ENCODE measurements around the gene PEMT. TPM values are rescaled to one million over a fixed set of nuclear protein-coding genes. Genes with fewer than 3 reads are reported as not detected.

The PEMT gene
- total and polyA plus RNA-seq, 9 of the 15 experiments (the other 6 are each of a cell fraction or from before 2014, with no cell fraction given): 1.4 to 36.4 (median 13.6) TPM

DNA sequence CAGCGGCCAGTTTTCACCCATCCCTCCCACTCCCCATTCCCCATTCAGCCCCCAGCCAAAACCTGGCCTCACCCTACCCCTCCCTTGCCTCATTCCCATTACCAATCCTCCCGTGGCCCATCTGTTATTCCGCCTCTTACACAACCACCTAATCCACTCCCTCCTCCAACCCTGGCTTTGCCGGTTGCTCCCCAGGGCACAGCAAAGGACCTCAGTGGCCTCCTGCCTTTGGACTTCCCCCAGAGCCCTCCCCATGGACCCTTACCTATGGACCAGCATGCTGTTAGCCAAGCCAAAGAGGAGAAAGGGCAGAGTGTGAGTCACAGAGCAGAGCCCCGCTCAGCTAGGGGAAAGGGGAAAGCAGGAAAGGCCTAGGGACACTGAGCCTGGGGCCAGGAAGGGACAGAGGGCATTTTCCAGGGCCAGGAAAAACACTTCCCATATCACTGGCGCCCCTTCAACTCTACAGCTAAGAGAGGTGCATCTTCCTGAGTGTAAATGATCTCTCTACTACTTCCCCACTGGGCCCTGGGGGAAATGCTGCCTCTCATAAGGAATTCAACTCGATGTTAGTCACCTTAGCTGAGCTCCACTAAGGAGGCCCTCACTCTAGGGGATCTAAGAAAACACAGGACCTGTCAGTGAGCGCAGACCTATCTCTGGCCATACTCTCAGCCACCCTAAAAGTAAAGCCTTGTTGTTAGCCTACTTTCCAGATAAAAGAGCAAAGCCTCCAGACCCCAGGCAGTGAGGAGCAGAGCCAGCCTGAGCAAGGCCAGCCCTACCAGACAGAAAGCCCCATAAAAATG lies 10.6 kb downstream of the PEMT start:
- POLR2A ChIA-PET: interaction anchor here (0.6 to 1.4 kb wide), 2 partner anchors 9 to 444 kb away, joined by 3 to 6 read pairs; no protein-coding TSS in a partner anchor
- no peaks in the 10 kb centered on the region for H3K9me3 ChIP-seq (replicated peaks; ENCODE audit: control insufficient read depth, insufficient read depth, low read depth, low read length)
- H3K27me3 ChIP-seq (ENCODE audit: control insufficient read depth in 2 of 2, insufficient read depth in 2 of 2, low read length in 2 of 2): no peaks in the 10 kb centered on the region
- no peak overlapping the region for H2AFZ ChIP-seq (ENCODE audit: low read depth, low read length)
- H3K4me3 ChIP-seq: no peak overlapping the region
- ATAC-seq (no peak), DNase-seq (ENCODE audit: extremely low read depth in 1 of 4, low spot score in 3 of 4) (no peak), FAIRE-seq (no peak)
- H3K36me3 ChIP-seq (ENCODE audit: control insufficient read depth, insufficient read depth, low read length): peaks cover 3% of the 10 kb centered on the region; the same call in 1 of the 3 replicates
- peaks cover 0 to 9% of the 10 kb centered on the region in 2 experiments; a peak in 3 of 5 replicates for H3K4me1 ChIP-seq (replicated peaks in 1 of 2; ENCODE audit: control insufficient read depth in 2 of 2, insufficient read depth in 2 of 2, low read length in 2 of 2)
- H3K79me2 ChIP-seq (ENCODE audit: control insufficient read depth, insufficient read depth, low read length): no peaks in the 10 kb centered on the region
- no peaks in the 10 kb centered on the region for H4K20me1 ChIP-seq (replicated peaks; ENCODE audit: control insufficient read depth, insufficient read depth, low read length)
- H3K4me2 ChIP-seq (ENCODE audit: insufficient read depth, low read length): no peak overlapping the region
- TF ChIP-seq ZNF263 (CRISPR knock-in tag; IDR thresholded peaks at IDR 0.05; ENCODE audit: borderline replicate concordance): no peak
- TF ChIP-seq CEBPG (CRISPR knock-in tag; IDR thresholded peaks at IDR 0.05): no peak
- no peak for TF ChIP-seq CEBPG (tag; conservative IDR thresholded peaks at IDR 0.05 in 1 of 2, IDR thresholded peaks at IDR 0.05 in 1 of 2)
- CTCF ChIA-PET (ENCODE audit: low intra/inter-chr PET ratio): no interaction called here
- 58% methylated on average over 6 of the region's 8 CpGs for WGBS (ENCODE audit: insufficient coverage, low coverage, missing lambda C conversion rate)
- H3K9ac ChIP-seq (ENCODE audit: insufficient read depth in 1 of 2, low read depth in 2 of 2, low read length in 2 of 2): no peak overlapping the region
- no peak overlapping the region for H3K27ac ChIP-seq (ENCODE audit: extremely low read depth, low read depth, low read length)
- in situ Hi-C loops (cut with MboI): loop anchor here (5.0 kb wide), 1 partner anchor 224 kb away; no protein-coding TSS in a partner anchor
- no peaks in the 10 kb centered on the region for H3K9me1 ChIP-seq (ENCODE audit: control insufficient read depth, insufficient read depth, low read length)
- intact Hi-C loops (cut with micrococcal nuclease): no loop called here
- no TSS peak for BruUV-seq (replicated peaks)

GRCh38 chr17:17579691-17580090 lies 11.8 kb downstream of the PEMT start:
- Histone ChIP-seq H3K36me3 (ENCODE audit: control insufficient read depth, insufficient read depth, low read length) (peaks cover 3% of the 10 kb centered on the region; the same call in 1 of the 3 replicates), H3K4me1 (replicated peaks in 1 of 2; ENCODE audit: control insufficient read depth in 2 of 2, insufficient read depth in 2 of 2, low read length in 2 of 2) (peaks cover 0 to 7% of the 10 kb centered on the region in 2 experiments; a peak in 3 of 5 replicates), H3K9me1 (ENCODE audit: control insufficient read depth, insufficient read depth, low read length) (no peaks in the 10 kb centered on the region), H2AFZ (ENCODE audit: low read depth, low read length) (no peak overlapping the region), H3K79me2 (ENCODE audit: control insufficient read depth, insufficient read depth, low read length) (no peaks in the 10 kb centered on the region), H3K4me3 (no peak overlapping the region), H4K20me1 (replicated peaks; ENCODE audit: control insufficient read depth, insufficient read depth, low read length) (no peaks in the 10 kb centered on the region), H3K27me3 (ENCODE audit: control insufficient read depth in 2 of 2, insufficient read depth in 2 of 2, low read length in 2 of 2) (no peaks in the 10 kb centered on the region), H3K9ac (ENCODE audit: insufficient read depth in 1 of 2, low read depth in 2 of 2, low read length in 2 of 2) (no peak overlapping the region; a peak in 1 of 4 replicates), H3K27ac (ENCODE audit: extremely low read depth, low read depth, low read length) (no peak overlapping the region), H3K4me2 (ENCODE audit: insufficient read depth, low read length) (no peak overlapping the region), H3K9me3 (replicated peaks; ENCODE audit: control insufficient read depth, insufficient read depth, low read depth, low read length) (no peaks in the 10 kb centered on the region)
- POLR2A ChIA-PET: interaction anchor here (1.4 kb wide), 1 partner anchor 11 kb away, joined by 6 read pairs; no protein-coding TSS in a partner anchor
- in situ Hi-C loops (cut with MboI) (loop anchor here (5.0 kb wide), 1 partner anchor 222 kb away; no protein-coding TSS in a partner anchor), intact Hi-C loops (cut with micrococcal nuclease) (no loop called here)
- CTCF ChIA-PET (ENCODE audit: low intra/inter-chr PET ratio): interaction anchor here (0.7 kb wide), 1 partner anchor 234 kb away, joined by 4 read pairs; no protein-coding TSS in a partner anchor
- no peak for TF ChIP-seq ZNF280B (CRISPR knock-in tag; IDR thresholded peaks at IDR 0.05)
- TF ChIP-seq HOMEZ (CRISPR knock-in tag; IDR thresholded peaks at IDR 0.05): no peak
- no peak for TF ChIP-seq ZNF280A (IDR thresholded peaks at IDR 0.05; ENCODE audit: low read depth, partially characterized antibody)
- no peak for TF ChIP-seq PHF21A (IDR thresholded peaks at IDR 0.05; ENCODE audit: borderline replicate concordance, low read depth)
- ATAC-seq: no peak
- WGBS (ENCODE audit: insufficient coverage, low coverage, missing lambda C conversion rate): 77% methylated on average over 6 of the region's 8 CpGs
- no peak for FAIRE-seq
- BruUV-seq (replicated peaks): no TSS peak
- DNase-seq (ENCODE audit: extremely low read depth in 1 of 4, low spot score in 3 of 4): no peak

Measured in K562 (cell line).